GM12872 (cell line): Measurements from ENCODE around the gene VEZF1.

Experiments
- TF ChIP-seq, protein P1 (sequence below): IDR thresholded peaks from 3 replicates; pipeline ENCODE4 v1.5.1; 2011; ENCODE audit warnings: low read depth, mild to moderate bottlenecking, low read length, moderate library complexity; ENCODE audit not compliant: insufficient read depth

VEZF1 gene

DNA sequence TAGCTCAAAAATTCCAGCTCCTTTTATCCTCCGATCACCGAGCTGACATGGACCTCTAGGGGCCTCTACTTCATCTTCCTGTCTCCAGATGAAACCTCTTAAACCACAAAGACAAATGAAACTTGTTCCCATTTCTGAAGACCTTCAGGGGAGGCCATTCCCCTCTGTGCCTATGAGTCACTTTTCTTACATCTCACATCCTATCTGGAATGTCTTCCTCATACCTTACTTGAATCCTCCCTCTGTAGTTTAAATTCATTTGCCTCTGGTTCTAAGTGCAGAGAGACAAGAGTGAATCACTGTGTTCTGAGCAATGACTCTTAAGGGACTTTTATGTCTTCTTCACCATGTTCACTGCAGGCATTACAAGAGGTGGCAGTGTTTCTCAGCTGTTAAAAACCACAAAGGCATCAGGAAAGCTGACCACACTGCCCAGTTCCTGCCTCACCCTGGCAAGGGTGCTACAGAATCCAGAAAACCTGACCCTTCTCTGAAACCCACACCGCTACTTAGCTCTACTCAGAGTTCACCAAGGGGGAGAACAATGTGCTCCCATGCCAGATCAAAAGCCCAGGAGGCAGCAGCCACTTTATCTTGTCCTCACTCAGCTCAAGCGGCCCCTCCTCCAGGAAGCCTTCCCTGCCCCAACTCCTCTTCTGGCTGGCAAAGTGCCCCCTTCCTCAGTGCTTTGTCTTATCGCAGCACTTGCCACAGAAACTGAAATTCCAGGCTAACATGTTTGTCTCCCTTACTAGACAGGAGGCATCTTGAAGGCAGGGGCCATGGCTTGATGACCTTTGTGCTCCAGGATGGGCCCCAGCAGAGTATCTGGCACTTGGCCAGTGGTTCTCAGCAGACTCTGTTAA, 39.3 kb downstream of the VEZF1 start:
- TF ChIP-seq, protein P1, sequence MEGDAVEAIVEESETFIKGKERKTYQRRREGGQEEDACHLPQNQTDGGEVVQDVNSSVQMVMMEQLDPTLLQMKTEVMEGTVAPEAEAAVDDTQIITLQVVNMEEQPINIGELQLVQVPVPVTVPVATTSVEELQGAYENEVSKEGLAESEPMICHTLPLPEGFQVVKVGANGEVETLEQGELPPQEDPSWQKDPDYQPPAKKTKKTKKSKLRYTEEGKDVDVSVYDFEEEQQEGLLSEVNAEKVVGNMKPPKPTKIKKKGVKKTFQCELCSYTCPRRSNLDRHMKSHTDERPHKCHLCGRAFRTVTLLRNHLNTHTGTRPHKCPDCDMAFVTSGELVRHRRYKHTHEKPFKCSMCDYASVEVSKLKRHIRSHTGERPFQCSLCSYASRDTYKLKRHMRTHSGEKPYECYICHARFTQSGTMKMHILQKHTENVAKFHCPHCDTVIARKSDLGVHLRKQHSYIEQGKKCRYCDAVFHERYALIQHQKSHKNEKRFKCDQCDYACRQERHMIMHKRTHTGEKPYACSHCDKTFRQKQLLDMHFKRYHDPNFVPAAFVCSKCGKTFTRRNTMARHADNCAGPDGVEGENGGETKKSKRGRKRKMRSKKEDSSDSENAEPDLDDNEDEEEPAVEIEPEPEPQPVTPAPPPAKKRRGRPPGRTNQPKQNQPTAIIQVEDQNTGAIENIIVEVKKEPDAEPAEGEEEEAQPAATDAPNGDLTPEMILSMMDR = no peak

DNA sequence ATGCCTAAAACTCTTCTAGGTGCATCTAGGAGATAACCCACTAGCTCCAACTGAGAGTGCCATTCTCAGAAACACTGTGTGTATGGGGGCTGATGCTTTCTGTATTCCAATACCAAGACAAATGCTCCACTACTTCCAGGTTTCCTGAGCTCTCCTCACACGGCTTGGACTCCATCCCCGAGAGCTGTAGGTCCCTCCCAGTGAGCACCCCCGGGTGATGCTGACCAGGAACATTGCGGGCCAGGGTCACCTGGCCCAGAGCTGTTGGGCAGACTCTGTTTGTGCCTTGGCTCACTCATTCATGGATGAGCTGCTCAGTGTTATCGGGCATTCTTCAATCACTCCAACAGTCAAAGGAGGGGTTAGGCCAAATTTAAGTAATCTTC, 39.9 kb downstream of the VEZF1 start:
- TF ChIP-seq, protein P1 = no peak

DNA sequence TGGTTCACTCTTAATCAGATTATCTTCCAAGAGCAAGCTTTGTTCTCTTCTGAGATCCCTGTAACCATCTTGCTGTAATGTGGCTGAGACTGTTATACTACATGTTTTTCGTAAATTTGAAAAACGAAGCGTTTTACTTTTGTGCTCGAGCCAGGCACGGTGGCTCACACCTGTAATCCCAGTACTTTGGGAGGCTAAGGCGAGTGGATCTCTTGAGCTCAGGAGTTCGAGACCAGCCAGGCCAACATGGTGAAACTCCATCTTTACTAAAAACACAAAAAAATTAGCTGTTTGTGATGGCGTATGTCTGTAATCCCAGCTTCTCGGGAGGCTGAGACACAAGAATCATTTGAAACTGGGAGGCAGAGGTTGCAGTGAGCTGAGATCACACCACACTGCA, 40.7 kb downstream of the VEZF1 start:
- TF ChIP-seq, protein P1 = no peak

DNA sequence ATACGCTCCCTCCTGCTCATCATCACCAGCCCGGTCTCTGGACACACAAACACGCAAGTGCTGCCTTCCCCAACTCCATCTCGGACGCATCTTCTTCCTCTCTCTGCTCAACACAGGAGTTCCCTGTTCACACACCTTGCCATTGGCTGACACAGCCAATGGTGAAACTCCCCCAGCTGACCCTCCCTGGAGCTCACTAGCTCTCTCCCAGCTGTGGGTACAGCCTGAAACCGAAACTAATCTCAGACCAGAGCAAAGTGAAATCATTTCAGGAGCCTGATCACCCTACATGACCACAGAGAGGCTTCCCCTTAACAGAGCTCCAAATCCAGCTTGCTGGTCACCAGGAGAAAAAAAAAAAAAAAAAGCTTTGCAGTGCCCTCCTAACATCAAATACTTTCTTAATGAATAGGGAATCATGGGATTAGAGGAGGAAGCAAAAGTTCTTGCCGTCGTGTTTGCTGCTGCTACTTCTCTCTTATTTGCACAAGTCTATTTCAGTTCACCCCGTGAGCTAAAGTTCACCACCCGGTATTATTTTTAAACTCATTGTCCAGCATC, 41.2 kb downstream of the VEZF1 start:
- TF ChIP-seq, protein P1 = no peak

DNA sequence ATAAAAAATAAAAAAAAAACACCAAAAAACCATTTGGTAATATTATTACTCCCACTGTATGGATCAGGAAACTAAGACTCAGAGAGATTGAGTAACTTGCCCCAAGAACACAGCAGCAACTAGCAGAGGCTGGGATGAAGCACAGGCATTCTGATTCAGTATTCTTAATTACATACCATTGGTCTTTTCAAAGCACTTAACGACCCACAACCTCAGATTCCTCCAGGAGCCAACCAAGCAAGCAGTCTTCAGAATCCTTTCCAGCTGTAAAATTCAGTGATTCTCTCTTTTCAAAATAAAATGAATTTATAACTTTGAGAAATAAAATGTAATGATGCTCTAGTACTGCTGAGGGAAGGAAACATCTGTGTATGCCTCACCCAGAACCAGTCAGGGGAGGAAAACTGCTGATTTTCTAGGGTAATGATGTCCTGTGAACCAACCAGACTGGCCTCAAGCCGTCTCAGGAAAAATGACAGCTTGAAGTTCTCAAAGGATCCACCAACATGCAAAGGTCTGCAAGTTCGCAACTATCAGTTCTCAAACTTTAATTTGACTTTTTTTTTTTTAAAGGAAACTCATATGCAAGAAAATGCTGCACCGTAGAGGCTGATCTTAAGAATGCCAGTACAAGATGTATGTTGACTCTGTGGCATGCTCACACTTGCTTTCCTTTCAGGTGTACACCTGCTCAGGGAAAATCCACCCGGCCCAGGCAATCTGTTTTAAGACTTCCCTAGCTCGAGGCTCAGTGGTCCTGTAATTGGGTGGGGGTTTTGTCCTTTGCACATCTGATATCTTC, 41.9 kb downstream of the VEZF1 start:
- TF ChIP-seq, protein P1 = no peak

DNA sequence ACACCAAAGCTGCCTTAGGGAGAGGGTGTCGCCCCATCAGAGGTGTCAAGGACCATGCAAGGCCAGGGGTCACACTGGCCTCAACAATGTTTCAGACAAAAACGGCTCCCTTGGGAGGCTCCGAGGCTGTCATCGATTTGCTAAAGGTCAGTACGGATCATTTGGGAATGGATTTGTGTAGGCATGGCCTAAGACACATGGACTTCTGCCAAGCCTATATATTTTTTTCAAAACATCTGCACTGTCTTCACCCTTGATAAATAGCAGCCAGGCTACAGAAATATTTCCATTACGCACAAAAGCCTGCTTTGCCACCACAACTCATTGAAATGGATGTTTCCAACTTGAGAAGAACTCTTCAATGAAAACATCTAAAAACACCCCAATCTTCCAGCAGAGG, 43.1 kb downstream of the VEZF1 start:
- TF ChIP-seq, protein P1 = no peak

DNA sequence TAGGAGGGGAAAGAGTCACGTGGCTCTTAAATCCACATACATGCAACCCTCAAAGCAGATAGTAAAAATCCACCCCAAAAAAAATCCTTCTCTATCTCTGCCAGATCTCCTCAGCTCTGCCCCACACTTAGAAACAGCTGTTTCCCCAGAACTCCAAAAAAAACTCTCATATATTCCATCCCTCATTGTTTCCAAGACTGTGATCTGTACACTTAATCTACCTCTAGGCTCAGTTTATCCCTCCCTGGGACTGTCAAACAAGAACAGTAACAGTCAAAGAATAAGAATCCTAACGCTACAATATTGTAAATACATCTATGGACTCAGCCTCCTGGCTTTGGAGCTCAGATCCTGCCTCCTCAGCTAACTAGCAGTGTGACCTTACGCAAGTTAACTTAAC, 44.4 kb downstream of the VEZF1 start:
- TF ChIP-seq, protein P1 = no peak
